NCI-H1694 treated with DMSO at 0.1 percent for 48 hours (cell line): ENCODE data around the gene MID1.

Source experiments
- DNase-seq: peaks from one replicate; lab custom pipeline; 2025; lab: John Stamatoyannopoulos, UW

MID1 gene

DNA sequence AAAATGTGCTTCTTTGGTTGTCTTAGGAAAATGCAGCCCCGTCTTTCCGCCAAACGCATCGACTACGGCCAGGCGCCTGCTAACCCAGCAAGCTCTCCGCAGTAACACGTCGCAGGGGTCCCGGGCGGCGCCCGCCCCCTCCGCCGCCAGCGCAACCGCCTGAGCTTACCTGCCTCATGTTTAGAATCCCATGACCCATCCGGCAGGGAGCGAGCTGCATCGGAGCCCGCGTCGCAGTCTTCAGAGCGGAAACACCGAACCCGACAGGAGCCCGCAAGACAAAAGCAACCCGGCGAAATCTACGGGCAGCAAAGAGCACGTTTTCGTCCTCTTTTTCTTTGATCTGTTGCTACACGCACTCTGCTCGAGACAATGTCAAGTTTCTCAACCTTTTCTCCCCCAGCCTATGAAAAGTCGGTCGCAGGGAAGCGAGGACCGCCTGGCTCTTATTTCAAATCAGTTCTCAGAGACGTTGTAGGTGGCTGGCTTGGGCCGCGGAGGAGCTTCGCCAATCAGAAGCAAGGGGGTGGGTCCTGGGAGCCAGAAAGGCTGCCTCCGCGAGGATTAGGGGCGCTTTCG is at the start of gene MID1:
Gene MID1 (minus strand): TSS at position 465 of the 579 bp plus-strand sequence. CDS start 53,038 bp downstream, outside the sequence.
- peak; percentile 25 for DNase-seq

DNA sequence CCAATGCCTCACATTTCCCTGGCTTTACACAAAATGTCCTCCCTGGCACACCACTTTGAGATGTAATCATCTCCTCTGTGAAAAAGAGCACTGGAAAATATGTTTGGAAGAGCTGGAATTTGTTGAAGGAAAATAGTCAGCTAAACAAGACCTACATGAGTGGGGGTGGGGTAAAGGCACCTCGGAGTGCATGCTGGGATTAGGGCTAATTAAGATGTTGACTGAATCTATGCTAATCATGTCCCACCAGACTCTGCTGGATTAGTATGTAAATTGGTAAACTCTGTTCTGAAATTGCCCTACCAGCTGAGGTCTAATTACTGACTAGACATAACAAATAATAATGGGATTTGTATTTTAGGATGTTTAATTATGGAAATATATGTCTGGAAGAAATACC is 46.8 kb upstream of the MID1 start:
- no peak for DNase-seq

DNA sequence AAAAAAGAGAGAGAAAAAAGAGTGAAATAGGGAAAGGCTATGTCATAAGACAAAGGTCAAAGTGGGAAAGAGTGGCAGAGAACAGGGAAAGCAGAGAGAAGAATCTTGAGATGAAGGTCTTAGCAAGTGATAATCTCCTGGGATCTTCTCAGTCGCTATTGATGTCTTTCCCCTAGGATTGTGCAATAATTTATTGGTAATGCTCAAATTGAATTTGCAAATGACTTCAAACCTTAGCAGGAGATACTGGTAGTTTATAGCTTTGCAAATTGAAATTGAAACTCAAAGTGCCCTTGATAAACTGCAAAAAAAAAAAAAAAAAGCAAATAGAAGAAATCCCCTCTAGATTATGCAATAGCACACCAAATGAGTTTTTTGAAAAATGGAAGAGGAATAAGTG is 45.7 kb upstream of the MID1 start:
- no peak for DNase-seq

GRCh38 chrX:10665681-10666080 is 45.3 kb upstream of the MID1 start:
- DNase-seq, result no peak

DNA sequence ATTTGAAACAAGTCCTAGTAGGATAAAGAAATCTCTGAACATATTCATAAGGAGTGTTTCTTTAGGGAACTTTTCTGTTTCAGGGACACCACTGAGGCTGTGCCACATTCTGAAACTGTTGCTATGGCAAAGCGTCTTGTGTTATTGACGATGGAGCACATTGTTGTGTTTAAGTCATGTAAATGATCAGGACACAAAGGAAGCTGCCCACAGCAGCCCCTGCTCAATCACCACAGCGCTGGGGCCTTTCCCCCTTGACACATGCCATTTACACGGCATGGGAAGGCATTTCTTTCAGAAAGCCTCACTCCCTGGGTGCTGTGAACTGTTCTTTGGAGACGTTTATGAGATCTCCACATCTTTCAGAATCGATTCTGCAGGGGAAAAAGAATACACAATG is 39.8 kb upstream of the MID1 start:
- no peak for DNase-seq

DNA sequence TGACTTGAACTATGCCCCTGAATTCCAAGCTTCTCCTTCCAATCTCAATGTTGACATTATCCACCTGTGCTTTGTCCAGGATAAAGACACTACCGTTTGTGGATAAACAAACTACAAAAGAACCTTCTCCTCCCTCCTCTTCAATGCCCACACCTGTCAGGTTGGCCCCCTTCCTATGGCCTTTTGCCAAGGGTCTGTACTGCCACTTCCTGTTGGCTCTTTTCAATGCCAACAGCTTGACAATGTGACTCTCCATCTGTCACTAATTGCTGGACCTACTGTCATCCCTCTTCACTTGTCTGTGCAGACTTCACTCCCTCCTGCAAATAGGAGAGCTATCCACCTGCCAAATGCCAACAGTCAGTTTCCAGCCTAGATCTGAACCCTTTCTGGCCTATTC is 35.8 kb upstream of the MID1 start:
- no peak for DNase-seq

DNA sequence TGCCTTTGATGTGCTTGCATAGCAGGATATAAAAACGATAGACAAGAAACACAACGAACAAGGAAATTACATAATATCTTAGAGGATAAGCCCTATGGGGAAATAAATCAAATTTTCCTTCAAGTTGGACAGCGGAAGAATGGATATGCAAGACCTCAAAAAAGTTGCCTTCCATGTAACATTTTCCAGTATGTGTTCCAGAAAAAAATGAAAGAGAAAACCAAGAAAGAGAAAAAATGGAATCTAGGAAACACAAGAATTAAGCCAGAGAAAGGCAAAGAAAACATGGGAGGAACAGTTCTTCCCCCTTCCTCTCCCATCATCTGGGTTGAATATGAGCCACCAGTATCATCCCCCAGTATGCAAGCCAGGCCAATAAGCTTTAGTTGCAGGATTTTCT is 34.6 kb upstream of the MID1 start:
- no peak for DNase-seq

DNA sequence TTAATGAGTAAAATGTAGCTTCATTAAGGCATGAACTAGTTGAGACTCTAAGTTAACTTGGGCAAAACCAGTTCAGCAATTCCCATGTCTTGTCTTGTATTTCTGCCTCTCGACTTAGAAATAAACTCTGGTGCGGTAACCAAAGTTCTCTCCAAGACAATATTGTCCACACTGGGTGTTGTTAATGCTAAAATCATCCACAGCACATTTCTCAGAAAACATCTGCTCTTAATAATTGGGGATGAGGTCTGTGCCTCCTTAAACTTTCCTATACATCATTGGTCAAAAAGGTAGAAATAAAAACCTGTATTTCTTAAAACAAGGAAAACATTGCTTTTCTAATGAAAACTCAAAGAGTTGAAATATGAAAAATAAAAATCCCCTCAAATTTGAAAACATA is 32.9 kb upstream of the MID1 start:
- DNase-seq, result no peak

DNA sequence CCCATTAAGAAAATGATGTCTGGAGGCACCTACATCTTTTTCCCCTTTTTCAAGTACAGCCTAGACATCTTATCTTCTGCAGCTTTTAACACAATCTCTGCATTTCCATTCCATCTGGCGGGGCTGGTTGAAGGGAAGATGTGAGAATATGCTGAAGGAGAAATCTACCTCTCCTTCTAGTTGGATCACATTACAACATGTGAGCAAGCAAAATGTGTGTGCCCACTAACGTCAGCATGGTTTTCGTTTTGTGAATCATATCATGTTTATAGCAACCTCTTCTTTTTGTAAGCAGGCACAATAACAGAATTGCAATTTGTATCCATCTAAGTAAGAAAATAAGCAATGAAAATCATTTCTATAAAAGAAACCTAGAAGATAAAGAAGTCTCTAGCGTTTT is 28.9 kb upstream of the MID1 start:
- DNase-seq, result no peak

GRCh38 chrX:10648614-10649013 is 28.2 kb upstream of the MID1 start:
- DNase-seq, result no peak

DNA sequence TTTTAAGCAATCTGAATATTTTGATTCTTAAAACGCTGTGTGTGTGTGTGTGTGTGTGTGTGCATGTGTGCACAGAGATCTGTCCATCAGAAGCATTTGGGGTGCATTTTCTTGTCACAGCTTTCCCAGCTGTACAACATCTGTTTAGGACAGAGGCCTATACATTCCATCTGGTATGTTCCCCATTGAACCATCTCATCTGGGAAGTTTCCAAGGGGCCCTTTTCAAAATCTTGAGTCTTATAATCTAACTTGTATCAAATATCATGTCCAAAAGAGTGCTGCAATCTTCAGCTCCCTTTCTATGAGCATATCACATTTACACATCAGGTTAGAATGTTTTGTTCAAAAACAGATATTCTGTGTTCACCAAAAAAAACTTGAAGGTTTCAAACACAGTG is 16.5 kb upstream of the MID1 start:
- no peak for DNase-seq

DNA sequence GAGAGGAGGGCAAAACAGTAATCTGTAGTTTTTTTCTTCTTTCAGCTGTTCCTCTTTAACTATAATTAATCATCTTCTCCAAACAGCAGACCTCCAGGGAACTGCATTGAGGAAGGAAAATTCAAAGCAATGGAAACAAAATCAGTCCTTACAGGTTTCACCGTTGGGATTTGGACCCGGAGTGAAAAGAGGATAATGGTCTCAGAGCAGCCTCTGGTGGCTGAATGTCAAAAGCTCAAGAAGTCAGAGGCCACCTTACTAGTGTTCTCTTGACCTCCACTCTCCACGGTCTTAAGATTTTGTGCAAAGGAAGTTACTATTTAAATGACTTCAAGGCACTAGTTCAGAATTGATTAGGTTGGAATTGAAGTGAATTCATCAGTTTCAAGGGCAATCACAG is 16.0 kb upstream of the MID1 start:
- no peak for DNase-seq

- DNase-seq, result no peak
Measured at GRCh38 chrX:10634392-10635161, 14.2 kb upstream of the MID1 start.

GRCh38 chrX:10633722-10634121 is 13.3 kb upstream of the MID1 start:
- DNase-seq, result no peak

- DNase-seq, result no peak
Measured at GRCh38 chrX:10631416-10632145, 11.2 kb upstream of the MID1 start.

DNA sequence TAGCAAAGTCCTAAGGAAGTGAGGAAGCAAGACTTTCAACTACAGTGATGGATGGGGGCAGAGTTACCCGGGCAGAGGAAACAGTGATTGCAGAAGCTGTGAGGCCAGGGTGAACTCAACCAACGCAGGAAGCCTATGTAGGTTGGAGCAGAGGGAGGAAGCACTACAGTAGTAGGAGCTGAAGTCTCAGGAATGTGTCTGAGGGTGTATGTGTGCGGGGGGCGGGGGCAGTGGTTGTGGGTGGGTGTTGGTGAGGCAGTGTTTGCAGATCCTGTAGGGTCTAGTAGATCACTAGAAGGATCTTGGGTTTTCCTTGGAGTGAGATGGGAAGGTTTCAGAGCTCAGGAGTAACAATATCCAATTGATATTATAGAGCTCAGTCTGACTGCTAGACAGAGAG is 9.9 kb upstream of the MID1 start:
- DNase-seq, result no peak

- DNase-seq, result no peak
Measured at GRCh38 chrX:10629905-10630304, 9.5 kb upstream of the MID1 start.

- no peak for DNase-seq
Measured at GRCh38 chrX:10628906-10629305, 8.5 kb upstream of the MID1 start.

DNA sequence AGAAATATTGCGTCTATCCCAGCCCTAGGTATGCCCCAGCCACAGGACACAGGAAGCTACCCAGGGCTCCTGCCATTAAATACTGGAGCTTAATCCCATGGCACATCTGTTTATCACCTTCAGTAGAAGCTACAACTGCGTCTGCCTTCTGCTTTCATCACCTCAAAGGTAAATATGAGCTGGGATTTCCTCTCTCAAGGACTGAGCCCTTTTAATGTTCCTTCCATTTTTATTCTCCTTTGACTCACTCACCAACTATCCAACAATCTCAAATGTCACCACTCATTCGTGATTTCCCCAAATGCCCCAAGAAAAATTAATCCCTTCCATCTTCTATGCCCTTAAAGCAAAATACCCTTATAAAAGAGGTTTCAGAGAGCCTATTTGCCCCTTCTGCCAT is 1.8 kb upstream of the MID1 start:
- no peak for DNase-seq

- DNase-seq, result no peak
Measured at GRCh38 chrX:10619425-10620046, 849 bp downstream of the MID1 start.

GRCh38 chrX:10618961-10619360 is 1.4 kb downstream of the MID1 start:
- no peak for DNase-seq

- DNase-seq, result no peak
Measured at GRCh38 chrX:10617999-10618351, 2.4 kb downstream of the MID1 start.
